GM12878 (cell line): ENCODE measurements around the gene DTX1.

Experiments used
- BHLHE40 ChIP-seq, 2 experiments: fragments of 450-650 bp in 1 of 2; IDR thresholded peaks; 2 replicates each; pipeline ENCODE4 v1.6.1; 2011 to 2017; ENCODE audit warnings: low read depth in 2 of 2, borderline replicate concordance in 1 of 2, improper control_type of control experiment in 1 of 2, low read length in 1 of 2, mild to moderate bottlenecking in 1 of 2
- CBX5 ChIP-seq: sonication (generic); IDR thresholded peaks from 2 replicates; pipeline ENCODE4 v1.6.1; 2016; ENCODE audit warnings: low read depth, moderate library complexity, mild to moderate bottlenecking, inconsistent platforms
- CHD1 ChIP-seq: IDR thresholded peaks from 2 replicates; pipeline ENCODE4 v1.6.1; 2012; ENCODE audit warnings: low read depth, low read length, improper control_type of control experiment
- EZH2 ChIP-seq: IDR thresholded peaks from 2 replicates; pipeline ENCODE4 v1.6.1; 2012; ENCODE audit warnings: low read depth, mild to moderate bottlenecking, control low read depth, inconsistent platforms, low read length, borderline replicate concordance; ENCODE audit not compliant: control insufficient read depth
- FOXK2 ChIP-seq: fragments of 450-650 bp; IDR thresholded peaks from 2 replicates; pipeline ENCODE4 v1.6.1; 2017; ENCODE audit warnings: mild to moderate bottlenecking, moderate library complexity
- MXI1 ChIP-seq: fragments of 150-350 bp; IDR thresholded peaks from 2 replicates; pipeline ENCODE4 v1.6.1; 2011; ENCODE audit warnings: low read depth, mild to moderate bottlenecking, inconsistent platforms, low read length, improper control_type of control experiment
- NFYA ChIP-seq: IDR thresholded peaks from 2 replicates; pipeline ENCODE4 v1.6.1; 2011; ENCODE audit warnings: low read depth, mild to moderate bottlenecking, low read length, improper control_type of control experiment, borderline replicate concordance
- POLR2A ChIP-seq: IDR thresholded peaks from 2 replicates; pipeline ENCODE4 v1.6.1; 2011; ENCODE audit warnings: low read depth, mild to moderate bottlenecking, low read length
- SP1 ChIP-seq: IDR thresholded peaks from one replicate; pipeline ENCODE4 v1.6.1; 2011; ENCODE audit warnings: low read depth, low read length
- TBL1XR1 ChIP-seq: IDR thresholded peaks from 2 replicates; pipeline ENCODE4 v1.6.1; 2012; ENCODE audit warnings: low read depth, low read length, improper control_type of control experiment
- TF ChIP-seq, protein P1 (sequence below), 3 experiments: IDR thresholded peaks in 2 of 3; conservative IDR thresholded peaks in 1 of 3; 2 replicates each; pipeline ENCODE4 v1.5.1; 2011; ENCODE audit warnings: low read depth in 3 of 3, low read length in 3 of 3, mild to moderate bottlenecking in 3 of 3, control low read depth in 2 of 3, moderate library complexity in 2 of 3, inconsistent platforms in 1 of 3, mixed read lengths in 1 of 3; ENCODE audit not compliant: control insufficient read depth in 2 of 3, insufficient read depth in 1 of 3; ENCODE audit errors: extremely low read depth in 1 of 3
- TF ChIP-seq, protein P2 (sequence below): fragments of 450-650 bp; IDR thresholded peaks from 2 replicates; pipeline ENCODE4 v1.6.1; 2014; ENCODE audit warnings: mild to moderate bottlenecking

DNA sequence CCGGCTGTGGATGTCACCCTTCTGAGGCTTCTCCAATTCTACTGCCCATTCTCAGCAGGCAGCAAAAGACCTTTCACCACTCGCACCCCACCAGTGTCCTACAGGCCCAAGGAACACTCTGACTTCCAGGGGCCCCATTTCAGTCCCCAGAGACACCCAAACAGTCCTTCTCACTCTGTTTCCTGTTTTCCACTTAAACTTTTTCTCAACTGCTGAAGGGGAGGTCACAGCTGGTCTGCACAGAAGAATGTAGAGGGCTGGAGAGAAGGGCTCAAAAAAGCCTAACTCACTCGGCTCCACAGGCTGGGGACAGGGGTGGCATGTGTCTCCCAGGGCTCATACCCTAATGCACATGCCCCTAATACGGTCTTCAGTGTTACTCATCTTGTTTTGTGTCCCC, 4.2 kb upstream of the DTX1 start:
- TF ChIP-seq TBL1XR1 (no peak), POLR2A (no peak), FOXK2 (no peak), NFYA (no peak), CBX5 (no peak), SP1 (no peak), EZH2 (no peak), BHLHE40 (IDR thresholded peaks at IDR 0.05; ENCODE audit: borderline replicate concordance in 1 of 2, low read depth in 2 of 2, low read length in 1 of 2) (no peak), CHD1 (no peak), MXI1 (no peak)
- TF ChIP-seq, protein P1, sequence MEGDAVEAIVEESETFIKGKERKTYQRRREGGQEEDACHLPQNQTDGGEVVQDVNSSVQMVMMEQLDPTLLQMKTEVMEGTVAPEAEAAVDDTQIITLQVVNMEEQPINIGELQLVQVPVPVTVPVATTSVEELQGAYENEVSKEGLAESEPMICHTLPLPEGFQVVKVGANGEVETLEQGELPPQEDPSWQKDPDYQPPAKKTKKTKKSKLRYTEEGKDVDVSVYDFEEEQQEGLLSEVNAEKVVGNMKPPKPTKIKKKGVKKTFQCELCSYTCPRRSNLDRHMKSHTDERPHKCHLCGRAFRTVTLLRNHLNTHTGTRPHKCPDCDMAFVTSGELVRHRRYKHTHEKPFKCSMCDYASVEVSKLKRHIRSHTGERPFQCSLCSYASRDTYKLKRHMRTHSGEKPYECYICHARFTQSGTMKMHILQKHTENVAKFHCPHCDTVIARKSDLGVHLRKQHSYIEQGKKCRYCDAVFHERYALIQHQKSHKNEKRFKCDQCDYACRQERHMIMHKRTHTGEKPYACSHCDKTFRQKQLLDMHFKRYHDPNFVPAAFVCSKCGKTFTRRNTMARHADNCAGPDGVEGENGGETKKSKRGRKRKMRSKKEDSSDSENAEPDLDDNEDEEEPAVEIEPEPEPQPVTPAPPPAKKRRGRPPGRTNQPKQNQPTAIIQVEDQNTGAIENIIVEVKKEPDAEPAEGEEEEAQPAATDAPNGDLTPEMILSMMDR (IDR thresholded peaks at IDR 0.05 in 2 of 3, conservative IDR thresholded peaks at IDR 0.05 in 1 of 3; ENCODE audit: control insufficient read depth in 2 of 3, extremely low read depth in 1 of 3, insufficient read depth in 1 of 3, low read depth in 3 of 3, low read length in 3 of 3), result no peak
- TF ChIP-seq, protein P2, sequence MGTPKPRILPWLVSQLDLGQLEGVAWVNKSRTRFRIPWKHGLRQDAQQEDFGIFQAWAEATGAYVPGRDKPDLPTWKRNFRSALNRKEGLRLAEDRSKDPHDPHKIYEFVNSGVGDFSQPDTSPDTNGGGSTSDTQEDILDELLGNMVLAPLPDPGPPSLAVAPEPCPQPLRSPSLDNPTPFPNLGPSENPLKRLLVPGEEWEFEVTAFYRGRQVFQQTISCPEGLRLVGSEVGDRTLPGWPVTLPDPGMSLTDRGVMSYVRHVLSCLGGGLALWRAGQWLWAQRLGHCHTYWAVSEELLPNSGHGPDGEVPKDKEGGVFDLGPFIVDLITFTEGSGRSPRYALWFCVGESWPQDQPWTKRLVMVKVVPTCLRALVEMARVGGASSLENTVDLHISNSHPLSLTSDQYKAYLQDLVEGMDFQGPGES, result no peak
